ENCODE measurements around the gene FMNL2. TPM values are rescaled to one million over a fixed set of nuclear protein-coding genes. Genes with fewer than 3 reads are reported as not detected.

The FMNL2 gene
- total RNA-seq, 3 donors from 2014 or later (not counting 1 experiment from before 2014, with no cell fraction given): 0.34 to 3.0 (median 0.78) TPM

DNA sequence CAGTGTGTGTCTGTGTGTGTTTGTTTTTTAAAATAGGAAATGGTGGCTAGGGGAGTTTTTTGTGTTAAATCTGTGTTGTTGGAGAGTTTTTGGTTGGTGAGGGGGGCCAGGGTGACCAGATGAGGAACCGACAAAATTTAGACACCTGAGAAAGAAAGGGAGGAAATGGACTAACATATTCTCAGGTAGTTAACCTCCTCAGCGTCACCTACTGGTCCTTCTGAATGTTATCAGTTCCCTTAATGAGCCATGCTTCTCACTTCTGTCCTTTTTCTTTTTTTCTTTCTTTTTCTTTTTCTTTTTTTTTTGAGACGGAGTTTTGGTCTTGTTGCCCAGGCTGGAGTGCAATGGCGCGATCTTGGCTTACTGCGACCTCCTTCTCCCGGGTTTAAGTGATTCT lies 107.0 kb downstream of the FMNL2 start:
- Histone ChIP-seq H3K27ac (ENCODE audit: low read length) (no peak overlapping the region), H3K36me3 (ENCODE audit: control insufficient read depth, insufficient read depth, low read length) (no peaks in the 10 kb centered on the region), H3K4me3 (ENCODE audit: low read length) (no peak overlapping the region), H3K9me3 (ENCODE audit: control insufficient read depth, insufficient read depth, low read length) (no peaks in the 10 kb centered on the region), H3K4me1 (ENCODE audit: control insufficient read depth, insufficient read depth, low read length) (no peaks in the 10 kb centered on the region), H3K27me3 (ENCODE audit: control insufficient read depth, insufficient read depth, low read length) (no peaks in the 10 kb centered on the region)
- TF ChIP-seq CTCF (IDR thresholded peaks at IDR 0.05): no peak
- peaks cover 24 to 31% of the 10 kb centered on the region in 2 donors for H3K27me3 Mint-ChIP-seq (ENCODE audit: low read depth in 2 of 2)
- H3K4me3 Mint-ChIP-seq: no peak overlapping the region
- no peaks in the 10 kb centered on the region for H3K4me1 Mint-ChIP-seq
- no peaks in the 10 kb centered on the region for H3K9me3 Mint-ChIP-seq
- H3K27ac Mint-ChIP-seq: no peak overlapping the region
- no peak for ATAC-seq
- intact Hi-C loops (cut with micrococcal nuclease): no loop called here
- 94% methylated on average over 7 of the region's 7 CpGs for WGBS (ENCODE audit: insufficient coverage)
- DNase-seq: no peak
- no peaks in the 10 kb centered on the region for H3K36me3 Mint-ChIP-seq

- no peaks in the 10 kb centered on the region for H3K9me3 ChIP-seq (ENCODE audit: control insufficient read depth, insufficient read depth, low read length)
- Mint-ChIP-seq H3K4me3 (no peak overlapping the region), H3K36me3 (no peaks in the 10 kb centered on the region), H3K9me3 (no peaks in the 10 kb centered on the region), H3K27ac (no peak overlapping the region), H3K27me3 (ENCODE audit: low read depth in 2 of 2) (peaks cover 19 to 23% of the 10 kb centered on the region in 2 donors), H3K4me1 (no peaks in the 10 kb centered on the region)
- no peak for ATAC-seq
- H3K36me3 ChIP-seq (ENCODE audit: control insufficient read depth, insufficient read depth, low read length): no peaks in the 10 kb centered on the region
- intact Hi-C loops (cut with micrococcal nuclease): no loop called here
- no peaks in the 10 kb centered on the region for H3K27me3 ChIP-seq (ENCODE audit: control insufficient read depth, insufficient read depth, low read length)
- no peak overlapping the region for H3K27ac ChIP-seq (ENCODE audit: low read length)
- H3K4me3 ChIP-seq (ENCODE audit: low read length): no peak overlapping the region
- no peak for TF ChIP-seq CTCF (IDR thresholded peaks at IDR 0.05)
- DNase-seq: no peak
- no peaks in the 10 kb centered on the region for H3K4me1 ChIP-seq (ENCODE audit: control insufficient read depth, insufficient read depth, low read length)
- WGBS (ENCODE audit: insufficient coverage): 87% methylated on average over 6 of the region's 6 CpGs
Measured at GRCh38 chr2:152443771-152444170, 108.8 kb downstream of the FMNL2 start.

- 83% methylated on average over 2 of the region's 3 CpGs for WGBS (ENCODE audit: insufficient coverage)
- Mint-ChIP-seq H3K27ac (no peak overlapping the region), H3K36me3 (no peaks in the 10 kb centered on the region), H3K4me1 (no peaks in the 10 kb centered on the region), H3K9me3 (no peaks in the 10 kb centered on the region), H3K27me3 (ENCODE audit: low read depth in 2 of 2) (peaks cover 17 to 23% of the 10 kb centered on the region in 2 donors), H3K4me3 (no peak overlapping the region)
- Histone ChIP-seq H3K4me3 (ENCODE audit: low read length) (no peak overlapping the region), H3K4me1 (ENCODE audit: control insufficient read depth, insufficient read depth, low read length) (no peaks in the 10 kb centered on the region), H3K27ac (ENCODE audit: low read length) (no peak overlapping the region), H3K27me3 (ENCODE audit: control insufficient read depth, insufficient read depth, low read length) (no peaks in the 10 kb centered on the region), H3K9me3 (ENCODE audit: control insufficient read depth, insufficient read depth, low read length) (no peaks in the 10 kb centered on the region), H3K36me3 (ENCODE audit: control insufficient read depth, insufficient read depth, low read length) (no peaks in the 10 kb centered on the region)
- no peak for ATAC-seq
- no peak for DNase-seq
- no peak for TF ChIP-seq CTCF (IDR thresholded peaks at IDR 0.05)
- intact Hi-C loops (cut with micrococcal nuclease): no loop called here
Measured at GRCh38 chr2:152444448-152444847, 109.5 kb downstream of the FMNL2 start.

- Mint-ChIP-seq H3K4me1 (no peaks in the 10 kb centered on the region), H3K27me3 (ENCODE audit: low read depth in 2 of 2) (peaks cover 17 to 19% of the 10 kb centered on the region in 2 donors), H3K36me3 (no peaks in the 10 kb centered on the region), H3K27ac (no peak overlapping the region), H3K9me3 (no peaks in the 10 kb centered on the region), H3K4me3 (no peak overlapping the region)
- no peak for TF ChIP-seq CTCF (IDR thresholded peaks at IDR 0.05)
- no peak overlapping the region for H3K4me3 ChIP-seq (ENCODE audit: low read length)
- ATAC-seq (no peak), DNase-seq (no peak)
- no peaks in the 10 kb centered on the region for H3K36me3 ChIP-seq (ENCODE audit: control insufficient read depth, insufficient read depth, low read length)
- WGBS (ENCODE audit: insufficient coverage): 25% methylated on average over 1 of the region's 2 CpGs
- intact Hi-C loops (cut with micrococcal nuclease): no loop called here
- no peaks in the 10 kb centered on the region for H3K27me3 ChIP-seq (ENCODE audit: control insufficient read depth, insufficient read depth, low read length)
- H3K9me3 ChIP-seq (ENCODE audit: control insufficient read depth, insufficient read depth, low read length): no peaks in the 10 kb centered on the region
- H3K4me1 ChIP-seq (ENCODE audit: control insufficient read depth, insufficient read depth, low read length): no peaks in the 10 kb centered on the region
- H3K27ac ChIP-seq (ENCODE audit: low read length): no peak overlapping the region
Measured at GRCh38 chr2:152445375-152445774, 110.4 kb downstream of the FMNL2 start.

Data from natural killer cell (primary cell).